ENCODE results near the gene SSC4D.
"Not testable (repeated sequence)": the region's sequence is repeated elsewhere in the genome, so short reads cannot be mapped to it uniquely, and the experiment has no call there.

Gene SSC4D

DNA sequence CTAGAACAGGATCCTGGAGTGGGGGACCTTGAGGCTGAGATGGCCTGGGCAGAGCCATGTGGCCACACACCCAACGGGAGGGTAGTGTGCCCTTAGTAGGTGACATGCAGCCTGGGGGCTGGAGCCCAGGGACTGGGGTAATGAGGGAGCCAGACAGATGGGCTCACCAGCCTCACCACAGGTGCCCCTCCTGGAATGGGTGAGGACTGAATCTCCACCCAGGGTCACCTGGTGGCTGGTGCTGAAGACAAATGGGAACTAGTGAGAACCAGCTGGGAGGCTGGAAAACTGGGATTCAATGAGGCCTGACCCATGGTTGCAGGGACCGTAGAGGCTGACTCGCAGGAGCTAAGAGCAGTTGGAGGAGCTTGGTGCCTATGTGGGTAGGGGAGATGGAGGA lies 21.3 kb upstream of the SSC4D start:
- H3K4me1 ChIP-seq (ENCODE audit: control insufficient read depth, insufficient read depth, low read length), result 0 out of 2 replicates have a peak, but pooled peaks cover 2% of the 10 kb centered on the region

DNA sequence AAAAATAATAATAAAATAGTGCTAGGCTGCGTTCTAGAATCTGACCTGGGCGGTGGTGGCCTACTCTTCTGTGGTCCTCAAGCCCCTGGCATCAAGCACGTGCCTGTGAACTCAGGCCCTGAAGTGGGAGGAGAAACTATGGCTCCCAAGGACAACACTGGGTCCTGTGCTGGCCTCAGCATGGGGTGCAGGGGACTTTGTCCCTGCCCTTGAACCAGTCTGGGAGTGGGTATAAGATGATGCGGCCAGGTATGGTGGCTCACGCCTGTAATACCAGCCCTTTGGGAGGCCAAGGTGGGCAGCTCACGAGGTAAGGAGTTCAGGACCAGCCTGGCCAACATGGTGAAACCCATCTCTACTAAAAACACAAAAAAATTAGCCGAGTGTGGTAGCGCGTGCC lies 20.7 kb upstream of the SSC4D start:
- H3K27me3 ChIP-seq (ENCODE audit: control insufficient read depth, insufficient read depth, low read length), result no peaks in the 10 kb centered on the region
- no peak overlapping the region for H3K27ac ChIP-seq (ENCODE audit: low read length)
- no peaks in the 10 kb centered on the region for H3K9me3 ChIP-seq (ENCODE audit: control insufficient read depth, insufficient read depth, low read length)
- DNase-seq (ENCODE audit: low read depth, low spot score), result no peak
- no peaks in the 10 kb centered on the region; the same call in 1 of the 2 replicates for H3K36me3 ChIP-seq (ENCODE audit: control insufficient read depth, insufficient read depth, low read length)
- no peak overlapping the region for H3K4me3 ChIP-seq (ENCODE audit: low read length)
- 0 out of 2 replicates have a peak, but pooled peaks cover 2% of the 10 kb centered on the region for H3K4me1 ChIP-seq (ENCODE audit: control insufficient read depth, insufficient read depth, low read length)
- WGBS (ENCODE audit: insufficient coverage, insufficient read length), result no CpG with 5 or more reads among the region's 9 CpGs

More for the DNA sequence above, 21.3 kb upstream of the SSC4D start:
- Histone ChIP-seq H3K36me3 (ENCODE audit: control insufficient read depth, insufficient read depth, low read length) (no peaks in the 10 kb centered on the region; the same call in 1 of the 2 replicates), H3K4me3 (ENCODE audit: low read length) (no peak overlapping the region; the same call in 1 of the 2 replicates), H3K9me3 (ENCODE audit: control insufficient read depth, insufficient read depth, low read length) (no peaks in the 10 kb centered on the region), H3K27me3 (ENCODE audit: control insufficient read depth, insufficient read depth, low read length) (no peaks in the 10 kb centered on the region), H3K27ac (ENCODE audit: low read length) (no peak overlapping the region)
- DNase-seq (ENCODE audit: low read depth, low spot score), result no peak
- no CpG with 5 or more reads among the region's 3 CpGs for WGBS (ENCODE audit: insufficient coverage, insufficient read length)

GRCh38 chr7:76428868-76429805 lies 19.6 kb upstream of the SSC4D start:
- no peak for DNase-seq (ENCODE audit: low read depth, low spot score)
- H3K9me3 ChIP-seq (ENCODE audit: control insufficient read depth, insufficient read depth, low read length), result no peaks in the 10 kb centered on the region
- no peak overlapping the region for H3K27ac ChIP-seq (ENCODE audit: low read length)
- no peaks in the 10 kb centered on the region; the same call in 1 of the 2 replicates for H3K36me3 ChIP-seq (ENCODE audit: control insufficient read depth, insufficient read depth, low read length)
- 0 out of 2 replicates have a peak, but pooled peaks cover 2% of the 10 kb centered on the region for H3K4me1 ChIP-seq (ENCODE audit: control insufficient read depth, insufficient read depth, low read length)
- no peaks in the 10 kb centered on the region for H3K27me3 ChIP-seq (ENCODE audit: control insufficient read depth, insufficient read depth, low read length)
- WGBS (ENCODE audit: insufficient coverage, insufficient read length), result no CpG with 5 or more reads among the region's 18 CpGs
- H3K4me3 ChIP-seq (ENCODE audit: low read length), result no peak overlapping the region

- no peak for DNase-seq (ENCODE audit: low read depth, low spot score)
- no peak overlapping the region for H3K27ac ChIP-seq (ENCODE audit: low read length)
- peaks cover 3% of the 10 kb centered on the region; the same call in 1 of the 2 replicates for H3K4me1 ChIP-seq (ENCODE audit: control insufficient read depth, insufficient read depth, low read length)
- no peaks in the 10 kb centered on the region for H3K9me3 ChIP-seq (ENCODE audit: control insufficient read depth, insufficient read depth, low read length)
- no peaks in the 10 kb centered on the region; the same call in 1 of the 2 replicates for H3K36me3 ChIP-seq (ENCODE audit: control insufficient read depth, insufficient read depth, low read length)
- no peak overlapping the region for H3K4me3 ChIP-seq (ENCODE audit: low read length)
- H3K27me3 ChIP-seq (ENCODE audit: control insufficient read depth, insufficient read depth, low read length), result no peaks in the 10 kb centered on the region
- no CpG with 5 or more reads among the region's 13 CpGs for WGBS (ENCODE audit: insufficient coverage, insufficient read length)
These were observed 18.8 kb upstream of the SSC4D start for GRCh38 chr7:76428149-76428823.

GRCh38 chr7:76427635-76428034 lies 18.1 kb upstream of the SSC4D start:
- no peak overlapping the region for H3K27ac ChIP-seq (ENCODE audit: low read length)
- H3K4me1 ChIP-seq (ENCODE audit: control insufficient read depth, insufficient read depth, low read length), result peaks cover 4% of the 10 kb centered on the region; the same call in 1 of the 2 replicates
- DNase-seq (ENCODE audit: low read depth, low spot score), result no peak
- no CpG with 5 or more reads among the region's 5 CpGs for WGBS (ENCODE audit: insufficient coverage, insufficient read length)
- no peaks in the 10 kb centered on the region for H3K9me3 ChIP-seq (ENCODE audit: control insufficient read depth, insufficient read depth, low read length)
- H3K27me3 ChIP-seq (ENCODE audit: control insufficient read depth, insufficient read depth, low read length), result no peaks in the 10 kb centered on the region
- H3K4me3 ChIP-seq (ENCODE audit: low read length), result no peak overlapping the region
- H3K36me3 ChIP-seq (ENCODE audit: control insufficient read depth, insufficient read depth, low read length), result no peaks in the 10 kb centered on the region; the same call in 1 of the 2 replicates

DNA sequence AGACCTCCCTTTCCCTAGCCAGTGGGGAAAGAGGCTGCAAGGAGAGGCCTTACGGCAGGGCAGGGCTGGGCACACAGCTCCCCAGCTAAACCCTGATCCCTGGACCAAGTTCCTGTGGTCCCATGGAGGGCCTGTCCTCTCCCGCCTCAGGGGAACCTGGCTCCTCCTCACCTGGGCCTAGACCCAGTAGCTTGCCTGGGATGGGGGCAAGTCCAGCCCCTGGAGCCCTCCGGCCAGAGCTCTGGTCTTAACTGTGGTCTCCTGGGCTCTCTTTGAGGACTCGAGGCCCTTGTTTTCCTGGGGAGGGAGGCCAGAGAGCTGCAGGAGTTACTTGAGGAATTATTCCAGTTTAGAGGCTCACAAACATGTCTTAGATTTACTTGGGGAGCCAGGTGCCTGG lies 16.7 kb upstream of the SSC4D start:
- no peaks in the 10 kb centered on the region for H3K27me3 ChIP-seq (ENCODE audit: control insufficient read depth, insufficient read depth, low read length)
- H3K36me3 ChIP-seq (ENCODE audit: control insufficient read depth, insufficient read depth, low read length), result no peaks in the 10 kb centered on the region; the same call in 1 of the 2 replicates
- no peak for DNase-seq (ENCODE audit: low read depth, low spot score)
- H3K9me3 ChIP-seq (ENCODE audit: control insufficient read depth, insufficient read depth, low read length), result no peaks in the 10 kb centered on the region
- no peak overlapping the region for H3K4me3 ChIP-seq (ENCODE audit: low read length)
- no CpG with 5 or more reads among the region's 4 CpGs for WGBS (ENCODE audit: insufficient coverage, insufficient read length)
- no peak overlapping the region for H3K27ac ChIP-seq (ENCODE audit: low read length)
- peaks cover 4% of the 10 kb centered on the region; the same call in 1 of the 2 replicates for H3K4me1 ChIP-seq (ENCODE audit: control insufficient read depth, insufficient read depth, low read length)

GRCh38 chr7:76425558-76425957 lies 16.1 kb upstream of the SSC4D start:
- not testable (repeated sequence) for H3K4me1 ChIP-seq (ENCODE audit: control insufficient read depth, insufficient read depth, low read length); H3K4me3 ChIP-seq (ENCODE audit: low read length); H3K27ac ChIP-seq (ENCODE audit: low read length); H3K36me3 ChIP-seq (ENCODE audit: control insufficient read depth, insufficient read depth, low read length); H3K27me3 ChIP-seq (ENCODE audit: control insufficient read depth, insufficient read depth, low read length); DNase-seq (ENCODE audit: low read depth, low spot score); H3K9me3 ChIP-seq (ENCODE audit: control insufficient read depth, insufficient read depth, low read length)
- no CpG with 5 or more reads among the region's 4 CpGs for WGBS (ENCODE audit: insufficient coverage, insufficient read length)

DNA sequence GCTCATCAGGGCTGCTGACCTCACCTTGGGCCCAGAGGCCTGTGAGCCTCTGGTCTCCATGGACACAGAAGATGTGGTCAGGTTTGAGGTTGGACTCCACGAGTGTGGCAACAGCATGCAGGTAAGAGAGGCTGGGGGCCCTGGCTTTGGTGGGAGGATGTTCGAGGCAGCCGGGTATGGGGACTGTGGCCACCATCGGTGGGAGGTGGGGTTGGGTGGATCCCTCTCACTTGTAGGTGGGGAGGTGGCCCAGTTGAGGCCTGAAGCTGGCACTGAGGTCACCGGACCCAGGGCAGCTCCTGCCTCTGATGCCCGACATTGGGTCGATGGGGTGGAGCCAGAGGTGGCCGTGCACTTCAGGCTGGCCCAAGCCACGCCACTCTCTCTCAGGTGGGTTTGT lies 15.7 kb upstream of the SSC4D start:
- H3K36me3 ChIP-seq (ENCODE audit: control insufficient read depth, insufficient read depth, low read length), result no peaks in the 10 kb centered on the region; the same call in 1 of the 2 replicates
- H3K27me3 ChIP-seq (ENCODE audit: control insufficient read depth, insufficient read depth, low read length), result no peaks in the 10 kb centered on the region
- DNase-seq (ENCODE audit: low read depth, low spot score), result no peak
- H3K4me1 ChIP-seq (ENCODE audit: control insufficient read depth, insufficient read depth, low read length), result peaks cover 4% of the 10 kb centered on the region; the same call in 1 of the 2 replicates
- no peak overlapping the region for H3K27ac ChIP-seq (ENCODE audit: low read length)
- H3K4me3 ChIP-seq (ENCODE audit: low read length), result no peak overlapping the region
- no CpG with 5 or more reads among the region's 9 CpGs for WGBS (ENCODE audit: insufficient coverage, insufficient read length)
- H3K9me3 ChIP-seq (ENCODE audit: control insufficient read depth, insufficient read depth, low read length), result no peaks in the 10 kb centered on the region

DNA sequence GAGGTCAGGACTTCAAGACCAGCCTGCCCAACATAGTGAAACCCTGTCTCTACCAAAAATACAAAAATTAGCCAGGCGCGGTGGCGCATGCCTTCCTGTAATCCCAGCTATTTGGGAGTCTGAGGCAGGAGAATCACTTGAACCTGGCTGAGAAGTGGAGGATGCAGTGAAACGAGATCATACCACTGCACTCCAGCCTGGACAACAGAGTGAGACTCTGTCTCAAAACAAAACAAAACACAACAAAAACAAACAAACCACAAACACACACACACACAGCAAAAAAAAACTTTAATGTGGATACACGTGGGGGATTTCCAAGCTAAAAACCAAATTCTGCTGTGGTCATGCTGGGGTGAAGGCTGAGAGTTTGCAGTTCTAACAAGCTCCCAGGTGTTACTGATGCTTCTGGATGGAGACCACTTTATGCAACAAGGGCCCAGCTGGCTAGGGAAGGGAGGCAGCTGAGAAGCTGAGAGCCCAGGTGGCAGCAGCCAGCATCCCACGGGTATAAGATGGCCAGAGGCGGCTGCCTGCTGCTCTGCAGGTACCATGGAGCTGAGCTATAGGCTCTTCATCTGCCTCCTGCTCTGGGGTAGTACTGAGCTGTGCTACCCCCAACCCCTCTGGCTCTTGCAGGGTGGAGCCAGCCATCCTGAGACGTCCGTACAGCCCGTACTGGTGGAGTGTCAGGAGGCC lies 15.1 kb upstream of the SSC4D start, which contains the start of gene ZP3:
Gene ZP3, plus strand, starts transcription at position 538 of the 699 bp plus-strand sequence. Its CDS starts 15 bp downstream, at position 553.
- Histone ChIP-seq H3K27me3 (ENCODE audit: control insufficient read depth, insufficient read depth, low read length) (no peaks in the 10 kb centered on the region), H3K9me3 (ENCODE audit: control insufficient read depth, insufficient read depth, low read length) (no peaks in the 10 kb centered on the region), H3K4me3 (ENCODE audit: low read length) (no peak within 1 kb of the TSS), H3K36me3 (ENCODE audit: control insufficient read depth, insufficient read depth, low read length) (no peaks in the 10 kb centered on the region; the same call in 1 of the 2 replicates), H3K27ac (ENCODE audit: low read length) (no peak within 1 kb of the TSS), H3K4me1 (ENCODE audit: control insufficient read depth, insufficient read depth, low read length) (peaks cover 4% of the 10 kb centered on the region; the same call in 1 of the 2 replicates)
- DNase-seq (ENCODE audit: low read depth, low spot score), result no peak
- no CpG with 5 or more reads among the region's 10 CpGs for WGBS (ENCODE audit: insufficient coverage, insufficient read length)

All from iPS DF 6.9 (cell line).